Measurements from ENCODE around the gene TOM1L2. TPM values are rescaled to one million over a fixed set of nuclear protein-coding genes. Genes with fewer than 3 reads are reported as not detected.

TOM1L2 gene
- total RNA-seq, 1 donor: 34.1 TPM

DNA sequence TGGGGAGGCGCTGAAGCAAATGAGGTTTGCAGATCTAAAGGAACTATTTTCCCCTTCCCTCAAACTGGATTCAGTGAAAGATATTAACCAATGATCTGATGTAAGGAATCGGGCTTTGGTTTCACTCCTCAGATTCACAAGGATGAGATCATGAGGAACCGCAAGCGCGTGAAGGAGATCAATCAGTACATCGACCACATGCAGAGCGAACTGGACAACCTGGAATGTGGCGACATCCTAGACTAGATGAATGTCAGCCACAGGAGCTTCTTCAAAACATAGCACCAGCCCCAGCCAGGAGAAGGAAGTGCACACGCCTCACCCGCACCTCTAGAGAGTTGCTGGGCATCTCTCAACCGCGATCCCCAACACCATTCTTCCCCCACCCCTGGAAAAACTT, 44.2 kb upstream of the TOM1L2 start:
- TF ChIP-seq, protein P1, sequence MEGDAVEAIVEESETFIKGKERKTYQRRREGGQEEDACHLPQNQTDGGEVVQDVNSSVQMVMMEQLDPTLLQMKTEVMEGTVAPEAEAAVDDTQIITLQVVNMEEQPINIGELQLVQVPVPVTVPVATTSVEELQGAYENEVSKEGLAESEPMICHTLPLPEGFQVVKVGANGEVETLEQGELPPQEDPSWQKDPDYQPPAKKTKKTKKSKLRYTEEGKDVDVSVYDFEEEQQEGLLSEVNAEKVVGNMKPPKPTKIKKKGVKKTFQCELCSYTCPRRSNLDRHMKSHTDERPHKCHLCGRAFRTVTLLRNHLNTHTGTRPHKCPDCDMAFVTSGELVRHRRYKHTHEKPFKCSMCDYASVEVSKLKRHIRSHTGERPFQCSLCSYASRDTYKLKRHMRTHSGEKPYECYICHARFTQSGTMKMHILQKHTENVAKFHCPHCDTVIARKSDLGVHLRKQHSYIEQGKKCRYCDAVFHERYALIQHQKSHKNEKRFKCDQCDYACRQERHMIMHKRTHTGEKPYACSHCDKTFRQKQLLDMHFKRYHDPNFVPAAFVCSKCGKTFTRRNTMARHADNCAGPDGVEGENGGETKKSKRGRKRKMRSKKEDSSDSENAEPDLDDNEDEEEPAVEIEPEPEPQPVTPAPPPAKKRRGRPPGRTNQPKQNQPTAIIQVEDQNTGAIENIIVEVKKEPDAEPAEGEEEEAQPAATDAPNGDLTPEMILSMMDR (IDR thresholded peaks at IDR 0.05; ENCODE audit: insufficient read depth, low read depth, low read length): no peak
- no peak for DNase-seq (ENCODE audit: low read depth)
- no peak overlapping the region for H3K4me3 ChIP-seq (ENCODE audit: low read depth, low read length)

DNA sequence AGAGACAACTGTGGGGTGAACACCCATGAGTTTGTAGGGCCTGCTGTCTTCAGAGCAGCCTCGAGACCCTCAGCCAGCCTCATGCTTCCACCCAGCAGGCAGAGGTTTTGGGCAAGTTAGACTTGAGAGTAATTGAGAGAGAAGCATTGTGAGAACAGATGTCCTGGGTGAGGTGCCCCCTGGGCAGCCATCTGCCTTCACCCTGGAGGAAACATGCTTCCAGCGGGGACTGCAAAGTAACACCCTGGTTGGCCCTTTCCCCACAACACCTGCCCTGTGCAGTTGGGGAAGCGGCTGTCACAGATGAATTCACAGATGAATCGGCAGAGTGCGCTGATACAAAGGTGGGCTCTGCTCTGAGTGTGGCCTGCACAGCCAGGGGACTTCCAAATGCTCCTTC, 43.4 kb upstream of the TOM1L2 start:
- DNase-seq (ENCODE audit: low read depth): no peak
- H3K4me3 ChIP-seq (ENCODE audit: low read depth, low read length): no peak overlapping the region
- TF ChIP-seq, protein P1 (IDR thresholded peaks at IDR 0.05; ENCODE audit: insufficient read depth, low read depth, low read length): no peak

DNA sequence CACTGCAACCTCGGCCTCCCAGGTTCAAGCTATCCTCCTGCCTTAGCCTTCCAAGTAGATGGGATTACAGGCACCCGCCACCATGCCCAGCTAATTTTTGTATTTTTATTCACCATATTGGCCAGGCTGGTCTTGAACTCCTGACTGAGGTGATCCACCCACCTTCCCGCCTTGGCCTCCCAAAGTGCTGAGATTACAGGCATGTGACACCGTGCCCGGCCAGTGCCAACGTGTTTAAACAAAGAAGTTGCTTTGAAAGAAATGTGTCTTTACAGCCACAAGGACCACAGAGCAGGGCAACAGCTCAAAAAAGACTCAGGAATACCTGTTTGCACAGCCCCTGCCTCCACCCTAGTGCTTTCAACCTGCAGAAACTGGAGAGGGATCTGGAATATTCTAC, 41.8 kb upstream of the TOM1L2 start:
- H3K4me3 ChIP-seq (ENCODE audit: low read depth, low read length): no peak overlapping the region

DNA sequence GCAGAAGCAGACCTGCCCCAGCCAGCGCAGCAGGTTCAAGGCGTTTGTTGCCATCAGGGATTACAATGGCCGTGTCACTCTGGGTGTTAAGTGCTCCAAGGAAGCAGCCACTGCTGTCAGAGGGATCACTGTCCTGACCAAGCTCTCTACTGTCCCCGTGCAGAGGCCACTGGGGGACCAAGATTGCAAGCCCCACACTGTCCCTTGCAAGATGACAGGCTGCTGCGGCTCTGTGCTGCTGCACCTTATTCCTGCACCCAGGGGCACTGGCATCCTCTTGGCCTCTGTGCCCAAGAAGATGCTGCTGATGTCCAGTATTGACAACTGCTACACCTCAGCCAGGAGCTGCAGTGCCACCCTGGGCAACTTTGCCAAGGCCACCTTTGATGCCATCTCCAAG, 39.1 kb upstream of the TOM1L2 start:
- DNase-seq (ENCODE audit: low read depth): no peak
- TF ChIP-seq, protein P1 (IDR thresholded peaks at IDR 0.05; ENCODE audit: insufficient read depth, low read depth, low read length): no peak

More for the DNA sequence above, 41.8 kb upstream of the TOM1L2 start:
- no peak for DNase-seq (ENCODE audit: low read depth)
- TF ChIP-seq, protein P1 (IDR thresholded peaks at IDR 0.05; ENCODE audit: insufficient read depth, low read depth, low read length): no peak

DNA sequence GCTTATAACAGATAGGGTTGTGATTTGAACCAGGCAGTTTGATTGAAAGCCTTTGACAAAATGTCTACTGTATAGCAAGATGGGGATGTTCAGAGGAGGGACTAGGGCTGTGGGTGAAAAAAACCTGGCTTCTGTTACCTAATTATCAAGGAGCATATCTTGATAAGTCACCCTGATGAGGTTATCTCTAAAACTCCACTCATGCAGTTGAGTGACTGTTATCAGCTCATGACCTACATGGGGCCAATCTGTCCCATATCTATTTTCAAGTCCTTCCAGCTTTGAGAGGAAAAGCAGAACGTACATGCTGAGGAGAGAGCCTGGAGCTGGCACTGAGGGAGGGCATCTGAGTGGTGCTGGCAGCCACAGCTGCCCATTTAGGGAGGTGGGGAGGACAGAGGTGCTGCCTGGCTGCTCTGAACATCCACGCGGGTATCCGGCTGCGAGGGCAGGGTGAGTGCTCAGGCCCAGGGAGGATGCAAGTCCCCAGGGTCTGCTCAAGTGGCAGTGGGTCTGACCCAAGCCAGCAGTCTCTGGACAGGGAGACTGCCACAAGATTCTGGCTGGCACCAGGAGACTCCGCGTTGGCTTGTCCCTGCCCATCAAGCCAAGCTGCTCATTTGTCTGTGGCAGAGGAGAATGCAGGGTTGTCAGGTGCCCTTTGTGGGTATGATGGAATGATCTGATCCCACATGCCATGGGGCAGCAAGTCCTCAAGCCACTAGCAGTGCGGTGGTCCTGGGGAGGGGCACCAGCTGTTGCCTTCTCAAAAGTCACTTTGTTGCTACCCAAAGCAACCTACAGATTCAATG, 37.6 kb upstream of the TOM1L2 start:
- no peak for DNase-seq (ENCODE audit: low read depth)
- TF ChIP-seq, protein P1 (IDR thresholded peaks at IDR 0.05; ENCODE audit: insufficient read depth, low read depth, low read length): no peak

More for the DNA sequence above, 39.1 kb upstream of the TOM1L2 start:
- H3K4me3 ChIP-seq (ENCODE audit: low read depth, low read length): no peak overlapping the region

DNA sequence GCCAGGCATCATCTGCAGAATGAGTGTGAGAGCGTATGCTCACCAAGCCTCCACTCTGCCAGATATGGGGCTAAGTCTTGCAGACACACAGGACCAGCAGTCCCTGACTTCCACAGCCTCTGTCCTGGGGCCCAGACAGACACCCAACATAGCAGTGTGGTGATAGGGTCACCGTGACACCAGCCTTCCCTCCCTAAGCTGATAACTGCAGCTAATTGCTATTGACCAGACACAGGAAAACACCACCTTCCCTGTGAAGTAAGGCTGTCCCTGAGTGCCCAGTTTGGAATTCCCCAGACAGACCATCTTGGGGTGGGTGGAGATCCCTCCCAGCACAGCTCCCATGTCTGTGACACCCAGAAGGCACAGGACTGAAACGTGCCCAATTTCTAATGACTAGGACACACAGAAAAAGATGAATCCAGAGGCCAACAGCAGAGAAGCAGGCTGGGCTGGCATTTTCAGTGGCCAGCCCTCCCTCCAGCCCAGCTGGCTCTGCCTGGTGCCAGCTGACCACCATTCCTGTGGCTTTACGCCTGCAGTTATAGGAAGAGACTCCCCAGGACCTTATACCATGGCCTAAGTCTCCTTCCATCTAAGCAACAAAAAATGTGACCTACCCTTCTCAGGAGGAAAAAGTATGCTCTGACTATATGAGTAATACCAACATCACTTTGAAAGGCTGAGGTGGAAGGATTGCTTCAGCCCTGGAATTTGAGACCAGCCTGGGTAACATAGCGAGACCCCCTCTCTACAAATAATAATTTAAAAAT, 36.5 kb upstream of the TOM1L2 start:
- TF ChIP-seq, protein P1 (IDR thresholded peaks at IDR 0.05; ENCODE audit: insufficient read depth, low read depth, low read length): no peak
- DNase-seq (ENCODE audit: low read depth): no peak
- H3K4me3 ChIP-seq (ENCODE audit: low read depth, low read length): no peak overlapping the region

More for the DNA sequence above, 37.6 kb upstream of the TOM1L2 start:
- H3K4me3 ChIP-seq (ENCODE audit: low read depth, low read length): no peak overlapping the region
